ENCODE data around the gene PLA1A. TPM values are rescaled to one million over a fixed set of nuclear protein-coding genes. Genes with fewer than 3 reads are reported as not detected.

Gene PLA1A
- total and polyA plus RNA-seq, 12 donors, result 0.55 to 19.3 (median 1.9) TPM

GRCh38 chr3:119641416-119641815 lies 43.7 kb downstream of the PLA1A start:
- H3K27me3 ChIP-seq, result no peaks in the 10 kb centered on the region
- ATAC-seq (no peak), DNase-seq (no peak)
- peaks cover 20 to 92% (median 76%) of the 10 kb centered on the region in 9 donors for H3K4me1 ChIP-seq
- no peak for TF ChIP-seq CTCF (IDR thresholded peaks at IDR 0.05)
- H3K27ac ChIP-seq, result peak overlapping the region in 3 of 10 donors; percentile 56 to 98 (median 98)
- no peak overlapping the region for H3K4me3 ChIP-seq
- intact Hi-C loops (cut with DNase I), result no loop called here
- H3K36me3 ChIP-seq, result peaks cover 0 to 70% (median 26%) of the 10 kb centered on the region in 9 donors
- H3K9me3 ChIP-seq, result no peaks in the 10 kb centered on the region
- 88 to 93% methylated on average over 2 of the region's 2 CpGs for WGBS, 2 donors

- H3K4me1 ChIP-seq, result peaks cover 19 to 92% (median 76%) of the 10 kb centered on the region in 9 donors
- 47 to 53% methylated on average over 5 of the region's 5 CpGs for WGBS, 2 donors
- DNase-seq, result no peak
- ATAC-seq, result no peak
- H3K4me3 ChIP-seq, result no peak overlapping the region
- TF ChIP-seq CTCF (IDR thresholded peaks at IDR 0.05), result no peak
- H3K27me3 ChIP-seq, result no peaks in the 10 kb centered on the region
- no peaks in the 10 kb centered on the region for H3K9me3 ChIP-seq
- H3K27ac ChIP-seq, result peak overlapping the region in 8 of 10 donors; percentile 8 to 98 (median 89)
- peaks cover 0 to 77% (median 26%) of the 10 kb centered on the region in 9 donors for H3K36me3 ChIP-seq
- intact Hi-C loops (cut with DNase I), result no loop called here
Measured at GRCh38 chr3:119642746-119643473, 45.2 kb downstream of the PLA1A start.

- no peak for ATAC-seq
- Histone ChIP-seq H3K36me3 (peaks cover 0 to 83% (median 26%) of the 10 kb centered on the region in 9 donors), H3K4me1 (peaks cover 23 to 92% (median 76%) of the 10 kb centered on the region in 9 donors), H3K27me3 (no peaks in the 10 kb centered on the region), H3K9me3 (no peaks in the 10 kb centered on the region), H3K27ac (peak overlapping the region in 8 of 10 donors; percentile 8 to 98 (median 94)), H3K4me3 (no peak overlapping the region)
- WGBS, 2 donors, result 60 to 83% methylated on average over 2 of the region's 2 CpGs
- no peak for DNase-seq
- intact Hi-C loops (cut with DNase I), result no loop called here
- TF ChIP-seq CTCF (IDR thresholded peaks at IDR 0.05), result no peak
Measured at GRCh38 chr3:119643528-119643927, 45.8 kb downstream of the PLA1A start.

- Histone ChIP-seq H3K9me3 (no peaks in the 10 kb centered on the region), H3K36me3 (peaks cover 0 to 91% (median 26%) of the 10 kb centered on the region in 9 donors), H3K27ac (peak overlapping the region in 8 of 10 donors; percentile 84 to 98 (median 94)), H3K27me3 (no peaks in the 10 kb centered on the region), H3K4me1 (peaks cover 17 to 92% (median 76%) of the 10 kb centered on the region in 9 donors), H3K4me3 (no peak overlapping the region)
- no peak for TF ChIP-seq CTCF (IDR thresholded peaks at IDR 0.05)
- 51 to 64% methylated on average over 1 of the region's 1 CpG for WGBS, 2 donors
- intact Hi-C loops (cut with DNase I), result no loop called here
- DNase-seq (no peak), ATAC-seq (peak in 1 of 8 donors; percentile 24)
Measured at GRCh38 chr3:119644481-119644880, 46.8 kb downstream of the PLA1A start.

All from heart right ventricle (tissue), 16 donors.